GM18511 (cell line): ENCODE data around the gene CELSR1.
"Not testable (repeated sequence)": the region's sequence is repeated elsewhere in the genome, so short reads cannot be mapped to it uniquely, and the experiment has no call there.

ENCODE experiments used
- ATAC-seq: cut with Tn5 transposase; IDR thresholded peaks from one replicate; pipeline ENCODE4 v1.9.1; 2021; ENCODE audit warnings: mild to moderate bottlenecking, moderate library complexity; ENCODE audit not compliant: unreplicated experiment

Gene CELSR1

GRCh38 chr22:46484156-46484860 lies 53.1 kb downstream of the CELSR1 start:
- ATAC-seq, result no peak

DNA sequence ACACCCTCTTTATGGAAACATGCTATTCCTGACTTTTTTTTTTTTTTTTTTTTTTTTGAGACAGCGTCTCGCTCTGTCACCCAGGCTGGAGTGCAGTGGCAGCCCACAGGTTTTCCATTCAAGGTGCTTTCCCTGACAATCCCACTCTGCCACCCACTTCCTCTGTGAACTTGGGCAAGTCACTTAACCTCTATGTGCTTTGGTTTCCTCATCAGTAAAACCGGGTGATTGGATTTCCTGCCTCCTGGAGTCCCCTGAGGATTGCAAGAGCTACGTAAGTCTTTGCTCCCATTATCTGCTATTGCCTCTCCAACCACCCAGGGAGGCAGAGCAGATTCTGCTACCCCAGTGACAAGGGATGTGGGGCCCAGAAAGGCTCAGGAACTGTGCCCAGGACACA lies 54.1 kb downstream of the CELSR1 start:
- no peak for ATAC-seq

DNA sequence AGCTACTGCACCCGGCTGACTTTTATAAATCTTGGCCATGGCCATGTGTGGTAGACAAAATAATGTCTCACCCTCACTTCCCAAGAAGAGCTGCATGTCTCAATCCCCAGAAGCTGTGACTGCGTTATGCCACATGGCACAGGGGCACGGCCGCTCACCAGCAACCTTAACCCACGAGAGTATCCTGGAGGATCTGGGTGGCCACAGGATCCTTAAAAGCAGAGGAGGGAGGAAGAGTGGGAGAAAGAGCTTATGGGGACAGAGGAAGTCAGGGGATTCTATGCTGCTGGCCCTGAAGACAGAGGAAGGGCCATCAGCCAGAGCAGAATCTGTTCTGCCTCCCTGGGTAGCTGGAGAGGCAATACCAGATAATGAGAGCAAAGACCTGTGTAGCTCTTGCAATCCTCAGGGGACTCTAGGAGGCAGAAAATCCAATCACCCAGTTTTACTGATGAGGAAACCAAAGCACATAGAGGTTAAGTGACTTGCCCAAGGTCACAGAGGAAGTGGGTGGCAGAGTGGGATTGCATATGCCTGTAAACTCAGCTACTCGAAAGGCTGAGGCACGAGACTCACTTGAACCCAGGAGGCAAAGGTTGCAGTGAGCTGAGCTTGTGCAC lies 55.3 kb downstream of the CELSR1 start:
- no peak for ATAC-seq

- ATAC-seq, result no peak
Measured at GRCh38 chr22:46481386-46481785, 56.0 kb downstream of the CELSR1 start.

- no peak for ATAC-seq
Measured at GRCh38 chr22:46480396-46480795, 57.0 kb downstream of the CELSR1 start.

DNA sequence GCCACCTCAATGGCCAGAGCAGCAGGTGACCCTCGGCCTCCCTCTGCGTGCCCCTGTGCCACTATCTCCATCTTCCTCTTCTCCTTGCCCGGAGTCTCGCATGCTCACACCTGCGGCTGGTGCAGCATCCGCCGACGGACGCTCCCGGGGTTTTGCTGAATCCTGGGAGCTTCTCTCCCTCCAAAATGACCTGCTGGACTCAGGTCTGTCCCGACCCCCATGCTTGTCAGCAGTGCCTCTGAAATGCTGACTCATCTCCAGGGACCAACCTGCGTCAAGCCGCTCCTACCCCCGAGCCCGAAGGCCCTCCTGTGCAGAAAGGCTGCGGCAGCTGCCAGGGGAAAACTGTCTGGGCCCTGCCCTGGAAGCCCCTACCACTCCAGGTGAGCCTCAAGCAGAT lies 58.4 kb downstream of the CELSR1 start:
- ATAC-seq, result no peak

DNA sequence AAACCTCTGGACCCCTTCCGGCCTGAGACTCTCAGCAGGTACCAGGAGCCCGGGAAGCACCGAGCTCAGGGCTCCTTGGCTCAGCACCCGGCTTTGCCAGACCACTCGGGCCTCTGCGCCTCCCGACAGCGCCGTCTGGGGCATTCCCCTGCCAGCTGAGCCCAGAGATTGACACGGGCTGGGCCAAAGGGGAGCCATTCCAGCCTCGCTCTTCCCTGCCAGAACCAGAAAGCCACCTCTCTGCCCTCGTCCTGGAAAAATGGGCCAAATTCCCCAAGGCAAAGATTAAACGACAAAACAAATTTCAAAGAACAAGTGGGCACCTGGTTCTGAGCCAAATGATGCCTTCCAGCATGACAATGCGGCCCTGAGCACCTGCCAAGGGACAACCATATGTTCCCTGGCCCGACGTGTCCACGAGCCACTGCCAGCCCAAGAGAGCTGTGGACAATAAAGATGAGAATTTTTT lies 59.3 kb downstream of the CELSR1 start:
- no peak for ATAC-seq

DNA sequence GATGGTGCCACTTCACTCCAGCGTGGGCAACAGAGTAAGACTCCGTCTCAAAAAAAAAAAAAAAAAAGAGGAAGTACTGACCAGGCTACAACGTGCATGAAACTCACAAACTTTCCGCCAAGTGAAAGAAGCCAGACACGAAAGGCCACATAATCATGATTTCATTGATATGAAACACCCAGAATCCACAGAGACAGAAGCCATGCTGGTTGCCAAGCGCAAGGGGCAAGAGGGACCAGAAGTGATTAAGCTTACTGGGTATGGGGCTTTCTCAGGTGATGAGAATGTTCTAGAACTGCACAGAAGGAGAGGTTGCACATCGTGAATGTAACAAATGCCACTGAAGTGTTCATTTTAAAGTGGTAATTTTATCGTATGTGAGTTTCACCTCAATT lies 60.9 kb downstream of the CELSR1 start:
- ATAC-seq, result no peak

DNA sequence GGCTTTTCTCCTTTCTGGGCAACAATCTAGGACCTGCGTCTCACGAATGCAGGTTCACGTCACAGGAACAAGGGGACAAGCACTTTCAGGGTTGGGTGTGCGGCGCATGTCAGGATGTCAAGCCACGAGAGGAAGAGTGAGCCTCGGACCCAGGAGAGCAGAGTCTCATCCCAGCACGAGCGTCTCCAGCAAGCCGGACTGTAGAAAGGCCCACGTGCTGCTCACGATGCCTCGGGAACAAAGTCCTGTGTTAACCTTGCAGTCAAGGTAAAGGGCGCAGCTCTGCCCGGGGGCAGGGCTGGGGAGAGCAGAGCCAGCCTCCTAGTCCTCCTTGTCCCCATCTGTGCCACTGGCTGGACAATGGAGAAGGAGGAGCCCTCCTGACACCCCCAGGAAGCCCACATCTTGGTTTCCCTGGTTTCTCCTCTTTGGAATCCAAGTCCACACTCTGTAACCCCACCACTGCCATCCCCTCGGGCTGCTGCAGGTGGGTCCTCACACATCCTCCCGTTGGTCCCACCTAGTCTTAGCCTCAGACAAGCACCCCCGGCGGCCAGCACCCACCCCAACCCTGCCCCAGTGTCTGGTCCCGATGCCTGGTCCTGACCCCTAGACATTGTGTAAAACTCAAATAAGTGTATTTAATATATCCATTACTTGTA lies 63.4 kb downstream of the CELSR1 start:
- ATAC-seq, result no peak

DNA sequence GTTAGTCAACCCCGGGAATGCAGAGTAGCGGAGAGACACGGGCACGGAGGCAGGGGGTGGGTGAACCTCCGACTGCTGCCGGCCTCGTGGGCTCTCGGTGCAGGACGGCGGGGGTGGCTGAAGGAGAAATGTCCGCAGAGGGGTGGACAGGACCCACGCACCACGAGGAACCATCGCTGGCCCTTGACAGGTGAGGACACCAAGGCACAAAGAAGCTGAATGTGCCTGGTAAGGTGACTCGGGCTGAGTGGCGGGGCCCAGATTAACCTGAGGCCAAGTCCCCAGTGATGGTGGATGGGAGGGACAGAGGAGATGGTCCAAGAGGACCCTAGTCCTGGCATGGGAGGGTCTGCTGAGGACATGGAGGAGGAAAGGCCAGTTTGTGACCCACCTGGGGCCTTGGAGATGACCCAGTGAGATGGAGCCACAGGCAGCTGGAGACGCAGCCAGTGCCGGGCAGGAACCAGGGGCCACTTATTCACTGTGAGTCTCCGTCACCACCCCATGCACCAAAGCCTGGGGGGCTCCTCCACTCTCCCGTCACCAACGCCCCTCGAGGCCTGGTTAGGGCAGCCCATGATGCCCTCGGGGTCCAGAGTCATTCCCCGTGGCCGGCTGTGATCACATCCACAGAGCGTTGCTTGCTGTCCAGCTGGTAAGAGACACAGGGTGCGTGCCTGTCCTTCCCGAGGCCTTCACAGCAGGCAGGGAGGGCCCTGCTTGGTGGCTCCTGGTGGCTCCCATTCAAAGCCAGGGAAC lies 64.2 kb downstream of the CELSR1 start:
- no peak for ATAC-seq

DNA sequence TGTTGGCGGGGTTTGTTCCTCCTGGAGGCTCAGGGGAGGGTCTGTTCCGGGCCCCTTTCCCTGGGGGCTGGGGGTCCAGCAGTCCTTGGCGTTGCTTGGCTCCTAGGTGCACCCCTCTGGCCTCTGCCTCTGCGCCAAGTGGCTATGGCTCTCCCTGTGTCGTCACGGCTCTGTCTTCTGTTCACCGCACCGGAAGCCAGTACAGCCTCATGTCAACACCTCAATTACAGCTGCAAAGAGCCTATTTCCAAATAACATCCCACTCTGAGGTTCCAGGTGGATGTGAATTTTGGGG lies 64.8 kb downstream of the CELSR1 start:
- ATAC-seq, result no peak

GRCh38 chr22:46471901-46472721 lies 65.3 kb downstream of the CELSR1 start:
- no peak for ATAC-seq

- not testable (repeated sequence) for ATAC-seq
Measured at GRCh38 chr22:46471330-46471729, 66.1 kb downstream of the CELSR1 start.

DNA sequence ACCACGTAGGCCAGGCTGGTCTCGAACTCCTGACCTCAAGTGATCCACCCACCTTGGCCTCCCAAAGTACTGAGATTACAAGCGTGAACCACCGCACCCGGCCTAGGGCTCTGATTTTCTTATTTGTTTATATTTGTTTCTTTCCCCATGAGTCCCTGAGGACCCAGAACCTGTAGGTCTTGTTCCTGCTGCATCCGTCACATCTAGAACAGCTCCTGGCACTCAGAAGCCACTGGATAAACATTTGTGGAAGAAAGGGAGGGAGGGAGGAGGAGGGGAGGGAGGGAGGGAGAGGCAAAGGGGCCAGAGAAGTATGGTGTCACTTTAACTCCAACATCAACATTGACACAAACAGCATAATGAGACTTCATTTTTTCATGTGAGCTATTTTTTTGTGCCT lies 67.7 kb downstream of the CELSR1 start:
- no peak for ATAC-seq

DNA sequence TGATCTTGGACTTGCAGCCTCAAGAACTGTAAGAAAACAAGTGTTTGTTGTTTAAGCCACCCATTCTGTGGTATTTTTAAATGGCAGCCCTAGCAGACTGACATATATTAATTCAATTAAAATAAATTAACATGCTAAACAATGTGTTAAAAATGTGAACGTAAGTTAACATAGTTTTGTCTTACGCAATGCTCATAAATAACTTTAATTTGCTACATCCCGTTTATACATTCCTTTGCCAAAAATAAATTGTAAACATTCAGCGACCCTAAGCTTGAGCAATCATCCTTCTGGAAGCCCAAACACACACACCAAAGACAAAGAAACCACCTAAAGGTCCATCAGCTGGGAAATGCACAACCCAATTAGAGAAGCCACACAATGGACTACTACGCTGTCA lies 70.4 kb downstream of the CELSR1 start:
- no peak for ATAC-seq

GRCh38 chr22:46466255-46466676 lies 71.2 kb downstream of the CELSR1 start:
- ATAC-seq, result no peak

GRCh38 chr22:46465793-46466192 lies 71.6 kb downstream of the CELSR1 start:
- no peak for ATAC-seq

- no peak for ATAC-seq
Measured at GRCh38 chr22:46465345-46465720, 72.1 kb downstream of the CELSR1 start.

DNA sequence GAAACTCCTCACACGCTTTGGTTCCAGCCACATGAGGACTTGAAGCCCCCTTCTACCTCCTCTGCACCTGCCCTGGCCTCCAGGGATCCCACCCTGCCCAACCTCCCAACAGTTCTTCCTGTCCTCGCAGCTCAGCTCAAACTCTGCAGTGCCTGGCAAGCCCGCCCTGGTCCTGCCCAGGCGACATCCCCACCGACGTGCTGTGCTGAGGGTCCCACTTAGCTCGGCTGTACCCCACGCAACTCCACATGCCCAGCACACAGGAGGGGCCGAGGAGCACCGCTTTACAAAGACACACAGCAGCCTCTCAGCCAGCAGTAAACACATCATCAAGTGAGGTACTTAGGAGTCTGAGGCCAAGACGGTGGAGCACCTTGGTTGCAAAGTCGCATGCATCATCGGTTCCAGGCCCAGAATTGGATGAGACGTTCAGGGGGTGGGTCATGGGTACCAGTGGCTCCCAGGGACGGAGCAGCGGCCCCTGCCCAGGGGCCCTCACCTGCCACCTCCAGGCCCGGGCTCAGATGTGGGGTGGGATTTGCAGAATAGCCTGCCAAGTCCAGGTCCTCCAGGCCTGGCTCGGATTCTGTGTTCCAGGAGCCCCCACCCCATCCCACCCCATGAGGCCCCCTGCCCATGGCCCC lies 72.6 kb downstream of the CELSR1 start:
- no peak for ATAC-seq

GRCh38 chr22:46464296-46464695 lies 73.1 kb downstream of the CELSR1 start:
- ATAC-seq, result no peak
